Right ventricle myocardium inferior (tissue), 1 donor: ENCODE data around the gene MARK4. TPM values are rescaled to one million over a fixed set of nuclear protein-coding genes. Genes with fewer than 3 reads are reported as not detected.
A peak's percentile ranks its signal among the peaks of the same experiment; 100 is the strongest.
"Not testable (repeated sequence)": the region's sequence is repeated elsewhere in the genome, so short reads cannot be mapped to it uniquely, and the experiment has no call there.

Experiments used
- ATAC-seq: fragments of 200-7000 bp; cut with Tn5 transposase; one replicate; pipeline ENCODE4 v1.9.1; 2020; ENCODE audit warnings: mild to moderate bottlenecking, moderate library complexity
- DNase-seq: peaks from one replicate; pipeline ENCODE4 v3.0.0; 2021; ENCODE audit errors: missing footprints
- intact Hi-C: fragments of 100-400 bp; cut with DNase I; formaldehyde crosslinking; loops from one replicate; pipeline ENCODE4 v1.11.0; 2022
- total RNA-seq: library from RNA; stranded (reverse); fragmentation: NEBNext Ultra II Directional; extraction: Animal tissue kit (Norgen Biotek cat#: 25700); gene quantifications from one replicate; pipeline ENCODE4 v1.2.1, GENCODE V29; 2021
- donor health status: DM: no; HTN: yes; CAD: no; lungs with severe emphysema.

MARK4 gene
- total RNA-seq, 1 donor from 2014 or later = 24.8 TPM

DNA sequence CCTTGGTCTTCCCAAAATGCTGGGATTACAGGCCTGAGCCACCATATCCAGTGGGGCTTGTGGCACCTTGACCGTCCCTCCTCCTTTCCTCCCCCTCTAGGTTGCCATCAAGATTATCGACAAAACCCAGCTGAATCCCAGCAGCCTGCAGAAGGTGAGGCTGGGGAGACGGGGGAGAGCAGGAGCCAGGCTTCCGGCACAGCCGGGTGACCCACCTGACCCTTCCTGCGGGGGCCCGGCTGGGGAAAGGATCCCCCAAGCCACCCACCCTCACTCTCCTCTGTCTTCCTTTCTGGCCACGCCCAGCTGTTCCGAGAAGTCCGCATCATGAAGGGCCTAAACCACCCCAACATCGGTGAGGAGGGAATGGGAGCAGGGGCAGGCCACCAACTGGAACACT, 11.9 kb downstream of the MARK4 start:
- no peak for ATAC-seq
- intact Hi-C loops = no loop called here

DNA sequence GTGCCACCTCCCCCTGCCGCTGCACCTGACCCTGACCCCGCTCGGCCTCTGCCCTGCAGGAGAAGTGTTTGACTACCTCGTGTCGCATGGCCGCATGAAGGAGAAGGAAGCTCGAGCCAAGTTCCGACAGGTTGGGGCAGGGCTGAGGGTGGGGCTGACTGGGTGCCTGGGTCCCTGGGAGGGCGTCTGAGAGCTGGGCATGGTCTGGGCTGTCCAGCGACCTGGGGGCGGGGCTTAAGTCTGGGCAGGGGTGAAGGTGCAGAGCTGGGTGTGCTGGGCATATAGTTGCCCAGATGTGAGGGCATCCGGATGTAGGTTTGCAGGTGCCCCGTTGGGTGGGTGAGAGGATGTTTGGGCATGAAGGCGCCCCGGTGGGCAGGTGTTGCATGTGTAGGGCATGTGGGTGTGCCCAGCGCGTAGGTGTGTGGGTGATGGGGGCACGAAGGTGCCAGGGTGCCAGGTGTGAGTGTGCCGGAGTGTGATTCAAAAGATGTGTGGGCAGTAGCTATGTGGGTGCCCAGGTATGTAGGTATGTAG, 13.8 kb downstream of the MARK4 start:
- no peak for ATAC-seq
- DNase-seq = no peak
- intact Hi-C loops = no loop called here

More for the DNA sequence above, 11.9 kb downstream of the MARK4 start:
- DNase-seq = no peak

DNA sequence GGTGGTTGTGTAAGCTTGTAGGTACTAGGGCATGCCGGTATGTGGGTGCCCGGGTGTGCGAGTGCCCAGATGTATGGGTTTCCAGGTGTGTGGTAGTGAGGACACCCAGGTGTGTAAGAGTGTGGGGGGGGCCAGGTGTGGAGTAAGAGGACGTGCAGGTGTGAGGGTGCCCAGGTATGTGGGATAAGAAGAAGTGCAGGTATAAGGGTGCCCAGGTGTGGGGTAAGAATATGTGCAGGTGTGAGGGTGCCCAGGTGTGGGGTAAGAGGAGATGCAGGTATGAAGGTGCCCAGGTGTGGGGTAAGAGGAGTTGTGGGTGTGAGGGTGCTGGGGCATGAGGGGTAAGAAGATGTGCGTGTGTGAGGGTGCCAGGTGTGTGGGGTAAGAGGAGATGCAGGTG, 14.3 kb downstream of the MARK4 start:
- ATAC-seq (no peak), DNase-seq (no peak)
- intact Hi-C loops = no loop called here

DNA sequence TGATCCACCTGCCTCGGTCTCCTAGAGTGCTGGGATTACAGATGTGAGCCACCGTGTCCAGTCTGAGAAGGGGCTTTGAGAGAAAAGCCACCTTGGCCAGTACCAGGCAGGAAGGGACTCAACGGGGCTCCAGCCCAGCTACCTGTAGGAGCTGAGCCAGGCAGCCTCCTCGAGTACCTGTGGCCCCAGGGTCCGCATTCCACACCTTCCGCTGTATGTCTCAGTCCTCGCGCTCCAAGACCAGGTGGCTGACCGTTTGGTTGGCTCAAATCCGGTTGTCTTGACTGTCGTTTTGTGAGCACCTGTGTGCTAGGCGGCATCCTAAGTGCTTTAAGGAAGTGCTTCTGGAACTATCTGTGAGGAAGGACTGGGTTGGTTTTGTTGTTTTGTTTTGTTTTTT, 16.2 kb downstream of the MARK4 start:
- DNase-seq (no peak), ATAC-seq (no peak)
- intact Hi-C loops = no loop called here

DNA sequence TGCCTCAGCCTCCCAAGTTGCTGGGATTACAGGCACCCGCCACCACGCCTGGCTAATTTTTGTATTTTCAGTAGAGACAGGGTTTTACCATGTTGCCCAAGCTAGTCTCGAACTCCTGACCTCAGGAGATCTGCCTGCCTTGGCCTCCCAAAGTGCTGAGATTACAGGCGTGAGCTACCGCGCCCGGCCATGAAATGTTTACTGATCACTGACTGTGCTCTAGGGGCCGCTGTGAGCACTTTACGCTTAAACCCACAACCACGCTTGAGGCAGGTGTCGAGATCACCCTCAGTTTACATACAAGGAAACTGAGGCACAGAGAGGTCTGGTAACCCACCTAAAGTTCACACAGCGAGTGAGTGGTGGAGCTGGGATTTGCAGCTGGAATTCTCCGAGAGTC, 18.9 kb downstream of the MARK4 start:
- DNase-seq, ATAC-seq, intact Hi-C loops: not testable (repeated sequence)

DNA sequence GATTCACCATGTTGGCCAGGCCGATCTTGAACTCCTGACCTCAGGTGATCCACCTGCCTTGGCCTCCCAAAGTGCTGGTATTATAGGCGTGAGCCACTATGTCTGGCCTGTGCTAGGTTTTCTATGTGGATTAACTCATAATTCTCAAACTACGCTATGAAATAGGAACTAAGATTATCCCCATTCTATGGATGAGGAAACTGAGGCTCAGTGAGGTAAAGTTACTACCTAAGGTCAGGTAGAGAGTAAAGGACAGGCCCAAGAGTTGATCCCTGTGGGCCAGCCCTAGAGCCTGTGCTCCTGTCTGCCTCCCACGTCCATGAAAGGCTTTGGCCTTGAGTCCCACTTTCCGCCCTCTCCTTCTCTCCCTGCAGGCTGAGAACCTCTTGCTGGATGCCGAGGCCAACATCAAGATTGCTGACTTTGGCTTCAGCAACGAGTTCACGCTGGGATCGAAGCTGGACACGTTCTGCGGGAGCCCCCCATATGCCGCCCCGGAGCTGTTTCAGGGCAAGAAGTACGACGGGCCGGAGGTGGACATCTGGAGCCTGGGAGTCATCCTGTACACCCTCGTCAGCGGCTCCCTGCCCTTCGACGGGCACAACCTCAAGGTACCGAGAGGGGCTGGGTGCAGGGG, 20.1 kb downstream of the MARK4 start:
- DNase-seq = no peak
- ATAC-seq = no peak
- intact Hi-C loops = no loop called here

DNA sequence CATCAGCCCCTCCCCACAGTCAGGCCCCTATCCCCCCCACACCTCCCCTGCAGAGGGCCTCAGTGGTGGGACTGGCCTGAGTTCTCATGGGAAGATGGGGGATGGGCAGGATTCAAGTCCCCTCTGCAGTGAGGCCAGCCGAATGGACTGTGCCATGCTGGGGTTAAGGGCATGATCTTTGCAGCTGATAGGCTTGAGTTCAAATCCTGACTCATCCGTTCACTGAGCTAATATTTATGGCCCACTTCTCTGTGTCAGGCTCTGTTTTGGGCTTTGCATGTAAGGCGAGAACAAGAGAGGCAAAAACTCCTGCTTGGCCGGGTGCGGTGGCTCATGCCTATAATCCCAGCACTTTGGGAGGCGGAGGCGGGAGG, 20.7 kb downstream of the MARK4 start:
- intact Hi-C loops = no loop called here
- no peak for DNase-seq
- no peak for ATAC-seq

DNA sequence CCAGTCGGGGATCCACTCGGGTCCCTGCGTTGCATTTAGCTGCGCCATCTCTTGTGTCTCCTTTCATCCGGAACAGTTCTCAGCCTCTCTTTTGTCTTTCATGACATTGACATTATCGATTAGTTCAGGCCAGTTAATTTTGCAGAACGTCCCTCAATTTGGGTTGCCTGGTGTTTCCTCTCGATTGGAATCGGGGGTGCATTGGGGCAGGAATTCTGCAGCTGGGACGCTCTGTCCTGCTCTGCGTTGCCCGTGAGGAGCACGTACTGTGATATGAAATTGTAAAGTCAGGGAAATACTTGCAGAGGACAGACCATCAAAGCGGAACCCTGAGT, 22.4 kb downstream of the MARK4 start:
- intact Hi-C loops = no loop called here
- ATAC-seq = no peak
- DNase-seq = no peak

DNA sequence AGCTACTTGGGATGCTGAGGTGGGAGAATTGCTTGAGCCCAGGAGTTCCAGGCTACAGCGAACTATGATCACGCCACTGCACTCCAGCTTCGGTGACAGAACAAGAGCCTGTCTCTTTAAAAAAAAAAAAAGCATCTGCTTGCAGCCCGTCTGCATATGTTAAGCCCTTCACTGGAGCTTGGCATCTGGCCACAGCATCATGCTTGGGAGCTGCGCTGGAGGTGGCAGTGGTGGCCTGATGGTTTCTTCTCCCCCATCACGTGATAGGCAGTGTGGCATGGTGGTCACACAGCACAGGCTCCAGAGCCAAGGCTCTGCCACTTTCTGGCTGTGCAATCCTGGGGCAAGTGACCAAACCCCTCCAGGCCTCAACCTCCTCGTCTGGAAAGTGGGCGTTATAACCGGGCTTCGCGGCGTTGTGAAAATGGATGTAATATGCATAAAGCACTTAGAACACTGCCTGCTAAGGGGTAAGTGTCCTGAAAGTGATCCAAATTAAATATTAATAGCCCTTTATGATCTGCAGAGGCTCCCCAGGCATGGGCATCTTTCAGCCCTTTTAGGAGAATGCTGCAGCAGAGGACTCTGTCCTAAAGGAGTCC, 24.4 kb downstream of the MARK4 start:
- intact Hi-C loops = no loop called here

DNA sequence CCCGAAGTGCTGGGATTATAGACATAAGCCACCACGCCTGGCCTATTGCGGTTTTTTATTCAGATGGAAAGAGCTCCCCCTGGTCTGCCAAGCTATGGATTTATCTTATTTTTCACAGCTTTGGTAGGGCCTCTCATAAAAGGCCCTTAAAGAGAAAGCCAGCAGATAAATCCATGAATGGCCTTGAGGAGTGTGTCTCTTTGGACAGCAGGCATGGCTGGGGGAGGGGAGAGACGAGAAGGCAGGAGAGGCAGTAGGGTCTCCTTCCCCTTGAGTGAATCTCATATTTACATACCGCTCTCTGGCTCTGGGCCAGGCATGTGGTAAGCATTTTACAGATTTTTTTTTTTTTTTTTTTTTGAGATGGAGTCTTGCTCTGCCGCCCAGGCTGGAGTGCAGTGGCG, 25.2 kb downstream of the MARK4 start:
- intact Hi-C loops = no loop called here
- ATAC-seq (no peak), DNase-seq (no peak)

More for the DNA sequence above, 24.4 kb downstream of the MARK4 start:
- ATAC-seq (no peak), DNase-seq (peak; percentile 61)

DNA sequence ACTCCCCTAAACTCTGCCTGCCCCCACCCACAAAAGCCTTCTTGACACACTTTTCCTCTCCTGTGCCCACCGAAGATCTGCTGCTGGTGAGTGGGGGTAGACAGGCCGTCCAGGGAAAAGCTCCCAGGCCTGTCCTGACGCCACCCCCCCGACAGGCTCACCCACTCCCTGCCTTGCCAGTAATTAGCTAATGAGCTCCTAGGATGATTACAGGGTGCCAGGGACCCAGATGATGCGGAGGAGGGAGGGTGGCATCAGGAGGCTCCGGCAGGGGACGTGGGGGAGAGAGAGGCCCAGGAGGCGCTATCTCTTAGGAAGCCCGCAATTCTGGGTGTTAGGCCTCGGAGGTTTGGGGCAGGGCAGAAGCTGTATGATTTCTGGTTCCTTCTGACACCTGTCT, 27.0 kb downstream of the MARK4 start:
- DNase-seq (no peak), ATAC-seq (no peak)
- intact Hi-C loops = no loop called here

DNA sequence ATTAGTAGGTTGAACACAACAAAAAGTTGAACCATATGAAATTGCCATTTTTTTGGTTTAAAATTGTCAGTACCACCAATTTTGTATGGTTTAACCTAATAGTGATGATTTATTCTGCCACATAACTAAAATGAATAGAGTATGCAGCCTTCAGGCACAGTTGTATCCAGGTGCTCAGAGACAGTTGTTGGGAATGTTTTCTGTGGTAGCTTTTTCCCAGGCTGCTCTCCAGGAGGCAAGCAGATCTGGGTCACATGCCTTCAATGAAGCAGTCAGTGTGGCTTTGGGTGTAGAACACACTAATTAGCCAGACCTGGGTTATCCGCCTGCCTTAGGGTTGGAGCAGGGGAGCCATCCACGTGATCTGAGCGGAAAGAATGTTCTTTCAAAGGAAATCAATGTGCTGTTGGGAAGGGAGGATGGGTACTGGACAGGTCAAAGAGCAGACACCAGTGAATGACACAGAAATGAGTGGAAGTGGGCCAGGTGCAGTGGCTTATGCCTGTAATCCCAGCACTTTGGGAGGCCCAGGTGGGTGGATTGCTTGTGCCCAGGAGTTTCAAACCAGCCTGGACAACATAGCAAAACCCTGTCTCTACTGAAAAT, 28.6 kb downstream of the MARK4 start:
- DNase-seq = no peak
- intact Hi-C loops = no loop called here
- no peak for ATAC-seq

DNA sequence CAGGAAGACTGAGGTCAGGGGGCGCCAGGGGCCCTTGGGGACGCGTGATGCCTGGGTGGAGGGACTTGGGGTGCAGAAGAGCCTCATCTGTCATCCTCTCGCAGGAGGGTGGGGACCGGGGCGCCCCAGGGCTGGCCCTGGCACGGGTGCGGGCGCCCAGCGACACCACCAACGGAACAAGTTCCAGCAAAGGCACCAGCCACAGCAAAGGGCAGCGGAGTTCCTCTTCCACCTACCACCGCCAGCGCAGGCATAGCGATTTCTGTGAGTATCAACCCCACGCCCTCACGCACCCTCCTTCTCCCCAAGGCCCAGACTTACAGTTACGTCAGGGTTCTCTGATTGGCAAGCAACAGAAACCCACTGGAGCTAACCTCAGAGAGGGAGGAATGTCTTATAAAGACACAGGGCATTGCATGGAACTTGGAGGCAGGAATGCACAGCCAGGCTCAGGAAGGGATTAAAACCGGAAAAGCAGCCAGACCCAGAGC, 29.4 kb downstream of the MARK4 start:
- no peak for DNase-seq
- no peak for ATAC-seq
- intact Hi-C loops = no loop called here

DNA sequence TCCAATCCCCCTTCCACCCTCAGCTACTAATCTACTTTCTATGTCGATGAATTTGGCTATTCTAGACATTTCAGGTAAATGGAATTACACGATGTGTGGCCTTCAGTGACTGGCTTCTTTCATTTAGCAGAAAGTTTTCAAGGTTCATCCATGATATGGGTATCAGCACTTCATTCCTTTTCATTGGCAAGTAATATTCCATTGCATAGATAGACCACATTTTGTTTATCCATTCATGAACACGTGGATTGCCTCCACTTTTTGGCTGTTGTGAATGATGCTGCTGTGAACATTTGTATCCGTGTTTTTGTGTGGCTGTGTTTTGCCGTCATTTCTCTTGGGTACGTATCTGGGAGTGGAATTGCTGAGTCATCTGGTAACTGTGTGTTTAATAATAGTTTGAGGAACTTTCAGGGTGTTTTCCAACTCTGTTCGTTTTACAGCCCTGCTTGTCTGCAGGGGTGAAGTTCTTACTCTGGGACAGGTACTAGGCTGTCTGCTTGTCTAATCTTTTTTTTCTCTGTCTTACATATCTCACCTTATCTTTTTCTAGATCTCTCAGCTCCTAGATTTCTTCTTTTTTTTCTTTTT, 32.5 kb downstream of the MARK4 start:
- ATAC-seq = no peak
- DNase-seq = no peak
- intact Hi-C loops = no loop called here

DNA sequence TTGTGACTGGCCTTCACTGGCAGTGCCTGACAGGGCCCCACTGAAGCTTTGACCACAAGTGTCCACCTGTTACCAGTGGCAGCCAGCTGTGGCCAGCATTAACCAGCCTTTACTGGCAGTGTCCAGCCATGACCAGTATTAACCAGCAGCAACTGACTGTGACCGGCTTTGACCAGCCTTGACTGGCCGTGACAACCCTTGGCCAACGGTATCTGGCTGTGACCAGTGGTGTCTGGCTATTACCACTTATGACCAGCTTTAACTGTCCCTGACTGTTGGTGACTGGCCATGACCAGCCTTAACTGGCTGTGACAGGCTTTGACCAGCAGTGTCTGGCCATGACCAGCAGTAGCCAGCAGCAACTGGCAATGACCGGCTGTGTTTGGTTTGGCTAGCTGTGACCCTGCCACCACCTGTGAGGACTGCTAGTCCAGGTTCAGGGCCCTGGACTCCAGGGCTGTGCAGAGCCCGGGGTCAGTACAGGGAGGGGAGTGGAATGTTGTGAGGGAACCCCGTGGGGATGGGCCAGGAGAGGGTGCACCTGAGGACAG, 39.4 kb downstream of the MARK4 start:
- no peak for DNase-seq
- intact Hi-C loops = no loop called here
- ATAC-seq = no peak

DNA sequence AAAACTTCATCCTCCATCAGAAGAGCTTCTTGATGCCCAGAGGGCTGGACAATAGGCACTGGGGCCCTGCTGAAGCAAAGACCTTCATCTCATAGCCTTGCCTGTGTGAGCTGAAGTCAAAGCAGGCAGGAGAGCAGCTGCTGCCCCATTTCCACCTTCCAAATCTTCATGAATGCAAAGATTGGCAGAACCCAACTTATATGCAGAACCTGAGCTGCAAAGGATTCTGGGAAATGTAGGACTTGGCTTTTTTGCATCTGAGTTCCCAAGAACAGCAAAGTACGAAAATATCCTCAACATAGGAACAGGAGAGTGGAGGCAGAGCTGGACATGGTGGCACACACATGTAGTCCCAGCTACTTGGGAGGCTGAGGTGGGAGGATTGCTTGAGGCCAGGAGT, 40.8 kb downstream of the MARK4 start:
- ATAC-seq (no peak), DNase-seq (no peak)
- intact Hi-C loops = no loop called here

DNA sequence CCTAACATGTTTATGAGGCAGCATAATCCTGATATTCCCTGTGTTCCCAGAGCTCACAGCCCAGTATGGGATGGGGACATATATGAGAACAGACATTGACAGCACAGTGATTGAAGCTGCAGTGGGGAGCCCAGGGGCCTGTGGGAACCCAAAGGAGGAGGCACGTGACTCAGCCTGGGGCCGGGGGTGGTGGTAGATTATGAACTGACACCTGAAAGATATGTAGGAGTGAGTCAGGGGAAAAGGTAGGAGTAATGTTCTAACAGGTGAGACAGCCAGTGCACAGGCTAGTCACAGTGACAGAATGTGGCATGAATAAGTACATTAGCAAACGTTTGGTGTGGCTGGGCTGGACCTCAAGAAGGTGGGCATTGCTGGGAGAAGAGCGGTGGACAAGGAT, 42.6 kb downstream of the MARK4 start:
- ATAC-seq (no peak), DNase-seq (no peak)
- intact Hi-C loops = no loop called here

DNA sequence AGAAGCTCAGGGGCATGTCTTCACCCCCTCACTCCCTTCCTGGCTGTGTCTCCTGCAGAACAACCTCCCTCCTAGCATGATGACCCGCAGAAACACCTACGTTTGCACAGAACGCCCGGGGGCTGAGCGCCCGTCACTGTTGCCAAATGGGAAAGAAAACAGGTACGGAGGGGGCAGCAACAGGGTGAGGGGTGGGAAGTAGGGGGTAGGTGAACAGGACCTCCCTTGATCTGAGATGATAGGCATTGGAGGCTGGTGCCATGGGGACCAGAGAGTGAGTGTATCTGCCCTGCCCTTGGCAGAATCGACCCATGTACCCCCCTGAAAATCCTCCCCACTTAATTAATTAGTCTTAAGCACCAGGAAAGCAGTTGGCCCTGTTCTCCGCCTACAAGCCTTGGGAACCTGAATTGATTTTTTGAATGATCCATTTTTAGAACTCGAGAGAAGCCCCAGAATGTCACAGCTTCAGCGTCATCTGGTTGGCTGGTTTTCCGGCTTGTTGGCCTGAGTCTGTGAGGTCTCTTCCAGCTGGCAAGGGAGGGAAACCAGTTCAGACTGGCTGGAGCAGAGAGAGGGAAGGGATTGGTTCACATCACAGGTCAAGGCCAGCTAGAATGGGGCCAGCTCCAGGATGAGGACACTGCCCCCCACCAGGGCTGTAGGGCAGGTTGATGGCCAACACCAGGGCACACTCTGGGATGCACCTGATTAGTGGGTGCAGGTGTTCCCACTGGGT, 43.4 kb downstream of the MARK4 start:
- intact Hi-C loops = no loop called here
- ATAC-seq = peak; percentile 79
- peak; percentile 45 for DNase-seq

DNA sequence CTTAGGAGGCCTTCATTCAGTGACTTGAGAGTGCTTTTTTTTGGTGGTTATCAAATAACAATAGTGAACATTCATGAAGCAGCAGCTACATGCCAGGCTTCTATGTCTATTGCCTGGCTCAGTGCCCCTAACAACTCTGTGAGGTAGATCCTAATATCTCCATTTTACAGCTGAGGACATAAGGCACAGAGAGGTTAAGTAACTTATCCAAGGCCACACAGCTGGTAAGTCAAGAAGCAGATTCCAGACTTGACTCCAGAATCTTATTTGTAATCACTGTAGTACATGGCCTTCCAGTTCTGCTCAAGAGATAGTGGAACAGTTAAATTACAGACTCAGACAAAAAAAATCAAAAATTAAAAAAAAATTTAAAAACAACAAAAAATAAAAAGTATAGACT, 44.8 kb downstream of the MARK4 start:
- ATAC-seq (no peak), DNase-seq (no peak)
- intact Hi-C loops = no loop called here
